Adrenal gland (tissue), 12 donors: Measurements from ENCODE around the gene OR4D1. TPM values are rescaled to one million over a fixed set of nuclear protein-coding genes. Genes with fewer than 3 reads are reported as not detected.

ENCODE experiments used
- DNase-seq, 7 donors: peaks; one replicate each; pipeline ENCODE4 v3.0.0-alpha.2; 2019 to 2020
- H3K27ac ChIP-seq, 5 donors: fragments of 200-600 bp; sonication (generic) in 4 of 5; 1 replicate in 3 of 5; 2 replicates in 2 of 5; pipeline versions ENCODE4 v1.5.1 to v1.8.0; 2016 to 2020; ENCODE audit warnings: mild to moderate bottlenecking in 1 of 5
- H3K27me3 ChIP-seq: fragments of 200-600 bp; 2 replicates; pipeline ENCODE4 v1.8.0; 2021
- H3K36me3 ChIP-seq, 2 donors: fragments of 200-600 bp; replicated peaks in 1 of 2; 1 replicate in 1 of 2; 2 replicates in 1 of 2; pipeline versions ENCODE4 v1.5.1 to v1.8.0; 2018 to 2022
- H3K4me1 ChIP-seq, 2 donors: fragments of 200-600 bp; replicated peaks in 1 of 2; 1 replicate in 1 of 2; 2 replicates in 1 of 2; pipeline versions ENCODE4 v1.5.1 to v1.8.0; 2018 to 2021
- H3K4me3 ChIP-seq, 4 donors: fragments of 200-600 bp; sonication (generic) in 3 of 4; one replicate each; pipeline ENCODE4 v1.5.1; 2016 to 2018
- H3K9me3 ChIP-seq, 3 donors: fragments of 200-600 bp; sonication (generic) in 1 of 3; replicated peaks in 1 of 3; 1 replicate in 2 of 3; 2 replicates in 1 of 3; pipeline versions ENCODE4 v1.5.1 to v1.8.0; 2016 to 2021
- POLR2A ChIP-seq, 2 donors: fragments of 450-650 bp; IDR thresholded peaks; one replicate each; pipeline ENCODE4 v1.6.1; 2017; ENCODE audit warnings: antibody characterized with exemption in 2 of 2, mild to moderate bottlenecking in 2 of 2, moderate library complexity in 1 of 2
- WGBS, 4 donors: extraction: QIAGEN DNeasy Blood & Tissue Kit in 2 of 4; methylation state at CpG; one replicate each; pipeline versions ENCODE4 v1.1.5 to v1.1.7; 2013 to 2017; 5-methylcytosine and 5-hydroxymethylcytosine counted together
- intact Hi-C, 2 donors: fragments of 100-400 bp; cut with DNase I; formaldehyde crosslinking; loops; one replicate each; pipeline versions ENCODE4 v1.14.1 to v1.15.0; 2022 to 2023
- polyA plus RNA-seq, 3 donors: library from polyadenylated mRNA; stranded (reverse); fragments of 200-250 nt in 2 of 3; fragments of 350-450 nt in 1 of 3; fragmentation: Illumina TruSeq in 1 of 3; extraction: RNeasy Lipid Tissue Mini Kit (QIAGEN cat#74804) in 1 of 3; gene quantifications; one replicate each; pipeline ENCODE4 v1.2.3, GENCODE V29; 2013 to 2014
- total RNA-seq, 9 donors: library from RNA; depleted of rRNA in 4 of 9; stranded (reverse); fragments of >200 nt in 4 of 9; fragments of 120-200 nt in 1 of 9; fragmentation: NEBNext Ultra II Directional in 1 of 9; extraction: Animal tissue kit (Norgen Biotek cat#: 25700) in 1 of 9; gene quantifications; one replicate each; pipeline versions ENCODE4 v1.1.0 to v1.2.4, GENCODE V29; 2013 to 2023
- TF ChIP-seq, protein P1 (sequence below), 6 experiments: fragments of 450-650 bp in 4 of 6; fragments of 200-600 bp in 2 of 6; sonication (generic) in 1 of 6; IDR thresholded peaks; 1 replicate in 5 of 6; 2 replicates in 1 of 6; pipeline versions ENCODE4 v1.5.1 to v1.8.0; 2016 to 2021; ENCODE audit warnings: antibody characterized with exemption in 6 of 6, mild to moderate bottlenecking in 2 of 6, moderate library complexity in 1 of 6
- donor health status: healthy with polysubstance abuse.
- donor health status: Bipolar disorder and iron deficiency.
- donor health status: DM: yes; HTN: yes; CAD: no.
- donor health status: DM: no; HTN: no; CAD: no.
- donor health status: DM: no; HTN: no; CAD: no.
- donor health status: DM: yes; HTN: yes; CAD: no.

Gene OR4D1
- total and polyA plus RNA-seq, 12 donors, result under 0.01 TPM; not detected in 11

DNA sequence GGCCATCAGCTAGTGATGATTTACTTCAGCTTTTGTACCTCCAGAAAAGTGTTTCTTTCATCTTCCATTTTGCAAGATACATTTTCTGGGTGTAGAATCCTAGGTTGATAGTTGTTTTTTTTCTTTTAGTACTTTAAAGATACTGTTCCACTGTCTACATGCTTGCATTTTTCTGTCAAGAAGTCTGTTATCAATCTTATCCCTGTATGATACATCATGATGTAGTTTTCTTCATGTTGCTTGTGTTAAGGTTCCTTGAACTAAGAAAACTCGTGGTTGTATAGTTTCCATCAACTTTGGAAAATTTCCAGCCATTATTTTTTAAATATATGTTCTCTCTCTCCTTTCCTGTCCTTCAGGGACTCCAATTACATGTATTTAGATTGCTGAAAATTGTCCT lies 40.9 kb upstream of the OR4D1 start:
- no peak overlapping the region for H3K27ac ChIP-seq

DNA sequence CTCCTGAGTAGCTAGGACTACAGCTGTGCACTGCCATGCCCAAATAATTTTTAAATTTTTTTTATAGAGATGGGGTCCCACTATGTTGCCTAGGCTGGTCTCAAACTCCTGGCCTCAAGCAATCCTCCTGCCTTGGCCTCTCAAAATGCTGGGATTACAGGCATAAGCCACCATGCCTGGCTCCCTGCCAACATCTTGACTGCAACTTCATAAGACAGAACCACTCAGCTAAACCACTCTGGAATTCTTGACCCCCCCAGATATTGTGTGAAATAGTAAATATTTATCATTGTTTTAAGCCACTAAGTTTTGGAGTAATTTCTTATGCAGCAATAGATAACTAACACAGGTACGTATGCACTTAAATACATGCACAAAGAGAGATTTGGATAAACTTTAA lies 39.0 kb upstream of the OR4D1 start:
- intact Hi-C loops, result no loop called here
- Histone ChIP-seq H3K4me1 (no peaks in the 10 kb centered on the region), H3K27ac (no peak overlapping the region), H3K36me3 (no peaks in the 10 kb centered on the region), H3K4me3 (no peak overlapping the region), H3K9me3 (no peaks in the 10 kb centered on the region), H3K27me3 (no peaks in the 10 kb centered on the region)
- DNase-seq, result no peak
- TF ChIP-seq, protein P1, sequence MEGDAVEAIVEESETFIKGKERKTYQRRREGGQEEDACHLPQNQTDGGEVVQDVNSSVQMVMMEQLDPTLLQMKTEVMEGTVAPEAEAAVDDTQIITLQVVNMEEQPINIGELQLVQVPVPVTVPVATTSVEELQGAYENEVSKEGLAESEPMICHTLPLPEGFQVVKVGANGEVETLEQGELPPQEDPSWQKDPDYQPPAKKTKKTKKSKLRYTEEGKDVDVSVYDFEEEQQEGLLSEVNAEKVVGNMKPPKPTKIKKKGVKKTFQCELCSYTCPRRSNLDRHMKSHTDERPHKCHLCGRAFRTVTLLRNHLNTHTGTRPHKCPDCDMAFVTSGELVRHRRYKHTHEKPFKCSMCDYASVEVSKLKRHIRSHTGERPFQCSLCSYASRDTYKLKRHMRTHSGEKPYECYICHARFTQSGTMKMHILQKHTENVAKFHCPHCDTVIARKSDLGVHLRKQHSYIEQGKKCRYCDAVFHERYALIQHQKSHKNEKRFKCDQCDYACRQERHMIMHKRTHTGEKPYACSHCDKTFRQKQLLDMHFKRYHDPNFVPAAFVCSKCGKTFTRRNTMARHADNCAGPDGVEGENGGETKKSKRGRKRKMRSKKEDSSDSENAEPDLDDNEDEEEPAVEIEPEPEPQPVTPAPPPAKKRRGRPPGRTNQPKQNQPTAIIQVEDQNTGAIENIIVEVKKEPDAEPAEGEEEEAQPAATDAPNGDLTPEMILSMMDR (IDR thresholded peaks at IDR 0.05), result no peak
- TF ChIP-seq POLR2A (IDR thresholded peaks at IDR 0.05), result no peak
- 85 to 90% (median 87%) methylated on average over 1 of the region's 1 CpG for WGBS, 4 donors

More for the DNA sequence above, 40.9 kb upstream of the OR4D1 start:
- Histone ChIP-seq H3K36me3 (no peaks in the 10 kb centered on the region), H3K4me3 (no peak overlapping the region), H3K27me3 (no peaks in the 10 kb centered on the region), H3K9me3 (no peaks in the 10 kb centered on the region), H3K4me1 (no peaks in the 10 kb centered on the region)
- no peak for TF ChIP-seq POLR2A (IDR thresholded peaks at IDR 0.05)
- TF ChIP-seq, protein P1 (IDR thresholded peaks at IDR 0.05), result no peak
- 46 to 59% (median 54%) methylated on average over 1 of the region's 1 CpG for WGBS, 4 donors
- no peak for DNase-seq
- intact Hi-C loops, result no loop called here

DNA sequence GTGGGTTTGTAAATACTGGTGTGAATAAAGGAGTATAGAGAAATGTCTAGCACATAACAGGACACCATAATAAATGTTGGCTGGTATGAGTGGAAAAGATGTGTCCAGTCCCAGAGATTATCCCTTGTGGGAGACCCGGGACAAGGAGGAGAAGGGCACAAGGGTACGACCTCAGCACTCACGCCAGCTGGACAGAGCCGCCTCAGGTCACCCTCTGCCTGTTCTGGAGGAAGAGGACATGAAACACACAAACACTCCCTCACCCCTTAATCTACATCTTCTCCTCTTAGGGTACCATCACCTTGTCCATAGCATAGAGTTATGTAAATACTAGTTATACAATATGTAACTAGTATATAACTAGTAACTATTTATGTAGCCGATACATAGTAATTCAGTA lies 38.2 kb upstream of the OR4D1 start:
- no peaks in the 10 kb centered on the region for H3K36me3 ChIP-seq
- 55 to 75% (median 68%) methylated on average over 5 of the region's 5 CpGs for WGBS, 4 donors
- no peak for DNase-seq
- no peak overlapping the region for H3K4me3 ChIP-seq
- TF ChIP-seq POLR2A (IDR thresholded peaks at IDR 0.05), result no peak
- TF ChIP-seq, protein P1 (IDR thresholded peaks at IDR 0.05), result no peak
- no peak overlapping the region for H3K27ac ChIP-seq
- no peaks in the 10 kb centered on the region for H3K9me3 ChIP-seq
- H3K27me3 ChIP-seq, result no peaks in the 10 kb centered on the region
- H3K4me1 ChIP-seq, result no peaks in the 10 kb centered on the region
- intact Hi-C loops, result loop anchor here (5.0 to 10.0 kb wide), 4 partner anchors 103 to 985 kb away; partner anchors contain the start of gene SRSF1 (in 2 of the 2)

DNA sequence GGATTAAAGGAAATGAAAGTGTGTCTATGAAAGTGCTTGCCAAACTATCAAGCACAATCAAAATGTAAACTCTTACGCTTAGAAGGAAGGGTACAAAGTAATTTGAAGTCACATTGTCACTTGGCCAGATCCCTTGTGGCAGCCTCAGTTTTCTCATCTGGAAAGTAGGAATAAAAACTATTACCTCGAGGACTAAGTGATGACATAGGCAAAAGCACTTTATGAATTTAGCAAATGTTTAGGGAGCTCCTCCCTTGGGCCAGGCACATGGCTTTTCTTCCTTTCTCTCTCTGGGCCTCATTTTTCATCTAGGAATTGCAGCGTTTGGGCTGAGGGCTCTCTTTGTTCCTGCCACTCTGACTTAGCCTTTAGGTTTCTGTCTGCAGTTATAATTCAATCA lies 36.5 kb upstream of the OR4D1 start:
- Histone ChIP-seq H3K9me3 (no peaks in the 10 kb centered on the region), H3K27me3 (no peaks in the 10 kb centered on the region), H3K27ac (no peak overlapping the region), H3K36me3 (no peaks in the 10 kb centered on the region), H3K4me1 (no peaks in the 10 kb centered on the region), H3K4me3 (no peak overlapping the region)
- WGBS, 4 donors, result 67 to 86% (median 79%) methylated on average over 3 of the region's 3 CpGs
- TF ChIP-seq, protein P1 (IDR thresholded peaks at IDR 0.05), result no peak
- TF ChIP-seq POLR2A (IDR thresholded peaks at IDR 0.05), result no peak
- no peak for DNase-seq
- intact Hi-C loops, result loop anchor here (5.0 to 10.0 kb wide), 4 partner anchors 104 to 987 kb away; partner anchors contain the start of gene SRSF1 (in 2 of the 2)
